HG02678 (cell line): ENCODE results near the gene FBXO40.

ENCODE experiments used
- ATAC-seq: cut with Tn5 transposase; IDR thresholded peaks from one replicate; pipeline ENCODE4 v1.9.1; 2021; ENCODE audit warnings: mild to moderate bottlenecking, moderate library complexity; ENCODE audit not compliant: unreplicated experiment

FBXO40 gene

DNA sequence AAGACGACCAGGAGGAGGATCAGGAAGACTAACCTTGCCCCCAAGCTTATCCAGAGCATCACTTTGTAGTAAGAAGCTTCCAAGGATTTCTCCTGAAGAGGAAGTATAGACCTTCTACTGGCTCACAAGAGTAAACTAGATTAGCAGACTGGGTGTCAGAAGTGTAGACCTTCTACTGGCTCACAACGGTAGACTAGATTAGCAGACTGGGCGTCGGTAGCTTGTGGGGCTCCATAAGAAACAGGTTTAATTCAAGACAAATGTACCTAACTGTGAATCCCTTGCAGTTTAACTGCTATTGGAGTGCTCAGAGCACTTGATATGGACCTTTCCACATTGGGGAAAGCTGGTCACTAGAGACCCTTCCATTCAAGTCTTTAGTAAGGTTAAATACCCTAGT is 12.9 kb downstream of the FBXO40 start:
- no peak for ATAC-seq

DNA sequence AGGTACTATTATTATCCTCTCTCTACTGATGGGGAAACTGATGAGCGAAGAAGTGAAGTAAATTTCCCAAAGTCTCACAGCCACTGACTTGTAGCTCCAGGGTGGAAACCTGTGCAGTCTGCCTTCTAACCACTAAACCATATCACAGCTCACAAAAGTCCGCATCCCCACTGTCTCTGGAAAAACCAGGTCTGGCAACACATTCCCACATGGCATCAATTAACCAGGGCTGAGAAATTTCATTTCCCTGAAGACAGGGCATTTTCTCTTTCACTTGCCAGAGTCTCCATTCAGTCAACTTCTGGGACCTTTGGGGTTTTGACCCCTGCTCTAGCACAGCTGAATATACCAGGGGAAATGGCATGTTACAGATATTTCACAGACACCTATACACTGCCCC is 26.5 kb downstream of the FBXO40 start:
- ATAC-seq = no peak

DNA sequence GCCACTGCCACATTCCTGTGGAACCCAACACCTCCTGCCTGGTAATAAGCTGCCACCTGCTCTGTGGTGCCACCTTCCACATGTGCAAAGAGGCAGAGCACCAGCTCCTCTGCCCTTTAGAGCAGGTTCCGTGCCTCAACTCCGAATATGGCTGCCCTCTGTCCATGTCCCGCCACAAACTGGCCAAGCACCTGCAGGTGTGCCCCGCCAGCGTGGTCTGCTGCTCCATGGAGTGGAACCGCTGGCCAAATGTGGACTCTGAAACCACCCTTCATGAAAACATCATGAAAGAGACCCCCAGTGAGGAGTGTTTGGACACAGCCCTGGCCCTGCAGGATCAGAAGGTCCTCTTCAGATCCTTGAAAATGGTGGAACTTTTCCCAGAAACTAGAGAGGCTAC is 28.3 kb downstream of the FBXO40 start:
- no peak for ATAC-seq

DNA sequence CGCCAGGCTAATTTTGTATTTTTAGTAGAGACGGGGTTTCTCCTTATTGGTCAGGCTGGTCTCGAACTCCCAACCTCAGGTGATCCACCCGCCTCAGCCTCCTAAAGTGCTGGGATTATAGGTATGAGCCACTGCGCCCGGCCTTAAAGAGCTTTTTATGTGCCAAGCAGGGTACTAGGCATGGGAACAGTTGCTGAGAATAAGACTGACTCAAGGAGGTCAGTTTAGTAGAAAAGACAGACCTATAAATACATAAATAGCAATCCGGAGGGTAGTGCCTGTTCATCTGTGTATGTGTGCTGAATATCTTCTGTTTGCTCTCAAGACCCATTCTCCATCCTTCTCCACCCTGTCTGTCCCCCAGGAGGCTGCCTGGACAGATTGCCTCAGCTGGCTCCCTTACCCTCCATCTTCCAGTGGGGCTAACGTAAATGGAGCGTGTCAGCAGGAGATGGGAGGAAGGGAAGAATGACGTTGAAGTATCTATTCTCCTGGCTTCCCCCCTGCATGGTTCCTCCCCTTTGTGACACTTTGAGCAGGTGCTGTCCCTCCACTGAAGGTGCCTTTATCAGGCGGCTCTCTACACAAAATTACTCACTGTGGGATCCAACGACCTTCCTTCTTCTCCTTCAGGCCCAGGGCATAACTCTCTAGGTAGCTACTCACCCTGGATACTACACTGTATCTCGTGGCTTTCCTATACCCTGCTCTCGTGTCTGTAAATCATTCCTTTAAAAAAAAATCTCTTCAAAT is 31.1 kb downstream of the FBXO40 start:
- ATAC-seq = no peak

DNA sequence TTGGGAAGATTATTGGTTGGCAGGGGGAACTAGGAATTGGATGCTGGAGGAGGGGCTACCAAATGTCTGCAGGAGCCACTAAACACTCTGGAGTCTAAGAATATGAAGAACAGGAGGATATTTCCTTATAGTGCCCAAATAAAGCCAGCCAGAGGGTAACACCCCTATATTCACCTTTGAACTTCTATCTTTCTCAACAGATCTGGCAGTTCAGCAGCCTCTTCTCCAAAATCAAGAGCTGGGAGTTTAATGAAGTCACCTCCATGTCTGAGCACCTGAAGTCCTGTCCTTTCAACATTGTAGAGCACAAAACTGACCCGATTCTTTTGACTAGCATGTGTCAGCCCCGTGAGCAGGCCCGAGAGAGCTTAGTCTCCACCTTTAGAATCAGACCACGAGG is 33.3 kb downstream of the FBXO40 start:
- no peak for ATAC-seq

DNA sequence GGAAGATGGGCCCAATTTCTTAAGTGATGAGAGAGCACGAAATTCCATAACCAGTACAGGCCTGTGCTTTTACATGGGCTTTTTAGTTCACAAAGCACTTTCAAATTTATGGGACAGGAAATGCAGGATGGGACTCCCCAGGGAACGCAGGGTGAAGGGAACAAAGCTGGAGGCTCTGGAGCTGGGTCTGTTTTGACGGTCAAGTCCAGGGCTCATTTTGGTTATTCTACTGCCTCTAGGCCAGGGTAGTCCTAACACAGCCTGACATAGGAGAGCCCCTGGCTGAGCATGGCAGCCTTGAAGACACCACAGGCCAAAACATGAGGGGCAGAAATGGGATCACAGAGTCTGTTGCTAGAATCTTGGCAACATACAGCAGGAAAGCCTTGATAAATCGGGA is 34.0 kb downstream of the FBXO40 start:
- ATAC-seq = no peak

DNA sequence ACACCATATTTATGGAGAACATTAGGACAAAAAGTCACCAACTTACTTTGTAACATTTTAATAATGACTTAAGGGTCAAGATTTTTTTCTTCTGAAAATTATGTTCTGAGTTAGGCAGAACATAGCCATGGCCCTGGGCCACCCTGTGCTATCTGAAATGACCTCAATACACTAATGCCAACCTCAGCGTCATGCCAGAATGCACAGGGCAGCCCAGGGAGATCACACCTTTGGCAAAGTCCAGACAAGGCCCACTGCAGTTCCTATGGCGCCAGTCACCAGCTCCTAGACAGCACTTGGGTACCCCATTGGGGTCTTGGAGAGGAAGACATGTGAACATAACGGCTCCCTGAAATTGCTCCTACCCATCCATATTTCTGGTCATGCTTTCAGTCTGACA is 34.4 kb downstream of the FBXO40 start:
- ATAC-seq = no peak

DNA sequence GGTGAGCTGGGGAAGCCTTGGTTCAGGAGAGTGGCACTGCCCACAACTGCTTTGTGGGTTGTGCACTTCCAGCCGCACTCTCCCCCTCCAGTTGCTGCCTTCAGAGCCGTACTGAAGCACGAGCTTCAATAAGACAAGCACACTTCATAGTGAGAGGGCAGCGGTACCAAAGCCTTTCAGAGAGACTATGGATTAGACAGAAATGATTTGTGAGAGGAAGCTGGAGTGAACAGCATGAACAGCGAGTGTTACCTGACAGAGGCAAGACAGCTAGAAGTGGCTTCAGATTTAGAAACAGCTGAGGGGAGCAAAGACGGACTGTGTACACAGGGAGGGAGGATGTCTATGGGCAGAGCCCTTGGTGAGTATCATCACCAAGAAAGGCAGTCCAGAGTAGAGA is 36.4 kb downstream of the FBXO40 start:
- no peak for ATAC-seq

DNA sequence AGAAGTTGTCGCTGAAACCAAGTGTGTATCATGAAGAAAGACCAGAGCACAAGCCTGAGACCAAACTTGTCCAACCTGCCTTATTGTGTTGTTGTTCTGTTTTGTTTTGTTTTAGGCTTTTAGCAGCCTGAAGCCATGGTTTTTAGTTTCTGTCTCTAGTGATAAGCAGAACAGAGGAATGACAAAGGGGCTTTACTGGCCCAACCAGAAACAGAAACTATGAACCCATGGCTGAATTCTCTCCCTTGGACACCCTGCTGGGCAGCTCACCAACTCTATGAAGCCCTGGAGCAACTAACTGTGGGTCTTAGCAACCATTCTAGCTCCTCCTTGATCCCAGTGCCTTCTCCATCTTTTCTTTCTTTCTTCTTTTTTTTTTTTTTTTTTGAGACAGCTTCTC is 37.2 kb downstream of the FBXO40 start:
- no peak for ATAC-seq

DNA sequence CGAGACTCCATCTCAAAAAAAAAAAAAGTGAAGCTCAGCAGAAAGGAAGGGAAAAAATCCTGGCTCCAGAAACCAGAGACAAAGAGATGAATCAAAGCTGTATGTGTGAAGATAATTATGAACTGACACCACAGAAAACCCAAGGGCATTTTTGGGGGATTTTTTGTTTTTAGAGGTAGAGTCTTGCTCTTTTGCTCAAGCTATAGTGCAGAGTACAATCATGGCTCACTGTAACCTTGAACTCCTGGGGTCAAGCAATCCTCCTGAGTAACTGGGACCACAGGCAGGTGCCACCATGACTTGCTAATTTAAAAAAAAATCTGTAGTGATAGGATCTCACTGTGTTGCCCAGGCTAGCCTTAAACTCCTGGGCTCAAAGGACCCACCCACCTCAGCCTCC is 44.7 kb downstream of the FBXO40 start:
- peak; percentile 62 for ATAC-seq

DNA sequence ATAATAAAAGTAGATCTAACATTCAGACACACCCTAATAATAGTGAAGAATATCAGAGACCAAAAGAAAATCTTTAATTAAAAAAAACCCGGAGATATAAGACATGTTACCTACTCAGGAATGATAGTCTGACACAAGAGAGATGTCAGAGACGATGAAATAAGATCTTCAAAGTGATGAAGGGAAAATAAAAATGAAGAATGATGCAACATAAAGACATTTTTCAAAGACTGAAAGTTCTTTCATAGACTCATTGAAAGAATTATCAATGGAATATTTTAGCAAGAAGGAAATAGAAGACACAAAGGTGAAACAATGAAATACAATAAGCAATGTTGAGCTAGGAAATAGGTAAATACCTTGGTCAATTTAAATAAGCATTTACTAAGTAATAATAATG is 47.9 kb downstream of the FBXO40 start:
- ATAC-seq = no peak

DNA sequence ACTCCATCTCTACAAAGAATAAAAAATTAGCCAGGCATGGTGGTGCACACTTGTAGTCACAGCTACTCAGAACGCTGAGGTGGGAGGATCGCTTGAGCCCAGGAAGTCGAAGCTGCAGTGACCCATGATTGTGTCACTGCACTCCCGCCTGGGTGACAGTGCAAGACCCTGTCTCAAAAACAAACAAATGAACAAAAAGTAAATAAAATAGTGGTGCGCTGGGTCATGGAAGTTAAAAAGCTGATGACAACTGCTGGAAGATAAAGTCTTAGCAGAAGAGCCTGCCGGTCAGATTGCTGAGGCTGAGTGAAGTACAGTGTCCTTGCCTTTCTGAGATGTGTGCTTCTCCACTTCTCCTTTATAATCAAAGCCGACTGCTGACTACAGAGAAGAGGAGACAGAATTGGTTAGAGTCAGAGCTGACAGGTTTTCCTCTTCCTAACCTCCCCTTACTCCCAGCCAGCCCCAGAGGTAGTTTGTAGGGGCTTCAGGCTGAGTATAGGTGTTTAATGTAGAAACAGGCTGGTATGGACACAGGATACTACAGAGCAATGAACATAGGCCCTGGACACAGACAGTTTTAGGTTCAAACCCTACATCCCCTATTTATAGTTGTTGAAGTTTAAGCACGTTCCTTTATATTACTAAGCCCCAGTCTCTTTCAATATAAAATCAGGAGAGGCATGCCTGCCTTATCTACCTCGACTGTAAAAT is 49.6 kb downstream of the FBXO40 start:
- no peak for ATAC-seq

DNA sequence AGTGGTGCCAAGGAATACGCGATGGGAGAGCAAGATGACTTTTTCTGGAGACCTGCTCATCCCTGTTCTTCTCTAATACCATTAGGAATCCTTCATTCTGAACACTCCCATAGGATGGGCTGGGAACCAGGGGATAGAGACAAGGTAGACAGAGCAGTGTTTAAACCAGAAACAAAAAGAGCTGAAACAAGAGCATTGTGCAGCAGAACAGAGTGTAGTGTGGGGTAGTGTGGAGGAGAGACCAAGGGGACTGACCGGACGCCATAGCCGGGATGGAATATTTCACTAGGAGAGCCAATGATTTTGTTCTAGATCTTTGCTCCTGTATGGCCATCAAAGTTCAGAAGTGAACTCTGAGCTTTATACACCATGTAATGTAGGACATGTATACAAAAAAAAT is 51.9 kb downstream of the FBXO40 start:
- ATAC-seq = no peak

DNA sequence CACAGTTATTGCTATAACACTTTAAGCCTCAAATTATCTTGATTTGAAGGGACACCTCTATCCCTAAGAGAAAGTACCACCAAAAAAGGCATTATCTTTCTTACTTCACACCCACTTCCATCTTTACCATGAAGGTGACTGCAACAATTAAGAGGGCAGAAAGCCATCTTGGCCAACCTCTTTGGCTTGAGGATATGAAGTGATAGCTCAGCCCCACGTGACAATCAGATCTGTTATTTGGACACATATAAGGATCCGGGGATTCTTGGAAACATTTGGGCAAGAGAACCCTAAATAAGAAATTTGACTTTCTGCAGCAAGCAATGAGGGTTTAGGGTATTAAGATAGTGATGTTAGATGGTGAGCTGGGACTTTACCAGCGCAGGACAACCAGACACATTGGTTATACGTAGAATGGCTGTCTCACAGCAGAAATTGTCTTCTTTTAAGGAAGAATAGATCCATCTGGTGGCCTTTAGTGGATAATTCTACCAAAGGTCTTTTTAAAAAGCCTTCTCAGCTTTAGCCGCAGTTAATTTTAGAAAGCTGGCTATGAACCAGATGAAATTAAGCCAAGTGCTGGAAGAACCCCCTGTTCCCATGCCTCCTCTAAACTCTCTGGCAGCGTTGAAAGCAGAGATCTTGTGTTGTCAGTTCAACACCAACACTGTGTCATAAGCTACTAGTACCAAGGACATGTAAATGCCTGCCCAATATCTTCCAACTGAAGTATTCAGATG is 55.2 kb downstream of the FBXO40 start:
- ATAC-seq = no peak

DNA sequence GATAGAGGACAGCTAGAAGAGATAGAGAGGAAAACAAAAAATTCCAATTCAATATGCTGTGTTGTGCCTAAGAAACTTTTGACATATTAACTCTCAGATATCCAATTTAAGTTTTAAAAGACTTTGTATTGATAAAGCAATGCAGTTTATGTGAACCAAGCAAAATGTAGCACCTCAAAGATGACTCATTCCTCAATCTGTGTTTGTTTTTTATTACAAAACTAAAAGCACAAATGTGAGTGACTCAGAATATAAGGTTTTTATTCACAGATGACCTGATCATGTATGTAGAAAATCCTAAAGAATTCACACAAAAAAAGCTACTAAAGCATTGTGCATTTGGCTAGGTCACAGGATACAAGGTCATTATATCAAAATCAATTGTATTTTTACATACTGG is 56.5 kb downstream of the FBXO40 start:
- no peak for ATAC-seq

DNA sequence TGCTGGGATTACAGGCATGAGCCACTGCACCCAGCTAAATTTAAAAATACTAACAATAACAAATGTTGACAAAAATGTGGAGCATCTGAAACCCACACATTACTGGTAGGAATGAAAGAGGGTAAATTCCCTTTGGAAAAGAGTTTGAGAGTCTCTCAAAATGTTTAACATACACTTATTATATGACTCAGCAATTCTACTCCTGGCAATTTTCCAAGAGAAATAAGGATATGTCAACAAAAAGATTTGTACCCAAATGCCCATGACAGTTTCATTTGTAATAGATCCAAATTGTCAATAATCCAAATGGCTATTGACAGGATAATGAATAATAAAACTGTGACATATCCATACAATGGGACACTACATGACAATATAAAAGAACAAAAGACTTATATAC is 58.5 kb downstream of the FBXO40 start:
- ATAC-seq = no peak

DNA sequence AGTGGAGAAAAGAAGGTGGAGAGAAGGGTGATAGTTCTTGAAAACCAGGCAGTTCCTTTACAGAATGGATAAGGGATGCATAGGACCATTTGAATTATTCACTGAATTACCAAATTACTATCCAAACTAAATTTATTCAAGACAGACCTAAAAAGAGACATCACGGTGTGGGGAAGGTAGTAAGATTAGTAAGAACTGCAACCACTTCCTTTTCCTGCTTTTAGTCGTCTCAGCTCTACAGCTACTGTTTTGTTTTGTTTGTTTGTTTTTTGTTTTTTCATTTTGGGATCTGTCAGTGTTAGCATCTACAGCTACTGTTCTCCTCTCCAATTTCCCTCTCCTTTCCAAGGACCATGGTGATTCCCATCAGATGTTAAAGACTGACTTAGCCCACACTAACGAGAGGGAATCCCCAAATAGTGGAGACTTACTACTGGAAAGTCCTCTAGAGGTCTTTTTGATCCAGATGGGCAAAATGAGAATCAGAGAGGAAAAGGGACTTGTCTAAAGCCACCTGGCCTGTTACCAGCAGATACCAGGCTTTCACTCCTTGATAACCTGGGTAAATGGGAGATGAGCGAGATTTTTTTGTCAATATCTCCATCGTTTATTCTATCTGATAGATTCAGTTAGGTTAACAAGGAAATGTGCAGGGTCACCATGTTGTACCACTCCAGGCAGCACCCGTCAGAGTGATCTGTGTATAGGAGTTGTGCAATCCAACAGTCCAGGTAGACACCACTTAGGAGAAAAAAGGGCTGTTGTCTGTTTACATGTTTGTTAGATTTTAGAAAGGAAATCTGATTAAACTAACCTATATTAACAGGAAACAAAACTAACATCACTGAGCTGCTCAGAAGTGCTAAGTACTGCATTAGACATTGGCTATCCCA is 61.6 kb downstream of the FBXO40 start:
- ATAC-seq = peak; percentile 80

DNA sequence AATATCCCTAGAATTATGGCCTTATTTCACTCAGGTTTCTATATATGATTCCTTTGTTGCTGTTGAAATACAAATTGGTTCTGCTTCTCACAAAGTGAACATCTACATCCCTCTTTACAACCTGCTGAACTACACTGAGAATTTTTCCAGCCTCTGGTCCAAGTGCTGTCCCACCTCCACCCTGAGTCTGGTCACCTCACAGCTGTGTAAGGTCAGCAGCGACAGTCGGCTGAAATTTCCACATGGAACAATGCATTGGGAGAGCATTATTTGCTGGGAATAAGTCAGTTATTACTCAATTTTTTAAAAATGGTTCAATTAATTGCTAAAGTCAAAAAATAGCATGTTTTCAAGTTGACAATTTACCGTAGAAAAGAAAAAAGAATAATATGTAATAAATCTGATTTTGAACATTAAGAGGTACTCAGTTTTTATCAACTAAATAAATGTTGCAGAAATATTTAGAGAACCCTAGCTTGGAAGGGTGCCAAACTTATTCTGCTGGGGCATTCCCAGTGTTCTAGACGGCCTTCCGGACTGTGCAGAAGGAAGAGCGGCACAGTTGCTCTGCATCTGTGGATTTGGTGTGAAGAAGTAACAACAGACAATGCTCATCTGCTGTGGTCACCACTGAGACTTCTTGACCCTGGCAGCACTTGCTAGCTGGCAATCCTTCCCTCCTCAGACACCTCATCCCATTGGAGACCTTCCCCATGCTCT is 65.7 kb downstream of the FBXO40 start:
- no peak for ATAC-seq

DNA sequence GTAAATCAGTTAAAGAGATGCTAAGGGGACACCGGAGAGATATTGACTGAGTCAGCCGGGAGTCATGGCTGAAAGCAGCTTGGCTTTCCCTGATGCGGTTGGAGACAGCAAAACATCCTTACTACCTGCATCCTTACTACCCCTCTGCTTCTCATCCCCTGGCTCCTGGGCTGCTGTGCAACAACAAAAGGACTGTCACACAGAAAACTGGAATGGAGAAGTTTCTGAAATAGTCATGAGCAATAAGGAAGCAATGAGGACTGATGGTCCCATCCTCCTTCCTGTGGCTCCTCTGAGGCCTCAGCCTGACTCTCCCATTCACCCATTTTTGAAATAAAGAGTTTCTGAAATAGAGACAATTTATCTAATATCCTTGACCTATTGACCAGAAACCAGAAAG is 66.4 kb downstream of the FBXO40 start:
- ATAC-seq = no peak
